CD4-positive, alpha-beta T cell treated with Interleukin-6 for 4 hours (primary cell): ENCODE measurements around the gene SNRK.
"Not testable (repeated sequence)": the region's sequence is repeated elsewhere in the genome, so short reads cannot be mapped to it uniquely, and the experiment has no call there.

Source experiments
- DNase-seq: peaks from one replicate; pipeline ENCODE4 v3.0.0-alpha.2; 2020; ENCODE audit warnings: mixed read lengths

SNRK gene

GRCh38 chr3:43348852-43349574 is 62.7 kb downstream of the SNRK start:
- no peak for DNase-seq

GRCh38 chr3:43349716-43350115 is 63.4 kb downstream of the SNRK start:
- no peak for DNase-seq

GRCh38 chr3:43353393-43353792 is 67.1 kb downstream of the SNRK start:
- DNase-seq: no peak

- DNase-seq: no peak
Measured at GRCh38 chr3:43353923-43354670, 67.8 kb downstream of the SNRK start.

GRCh38 chr3:43356033-43356432 is 69.7 kb downstream of the SNRK start:
- not testable (repeated sequence) for DNase-seq

- no peak for DNase-seq
Measured at GRCh38 chr3:43361077-43361476, 74.7 kb downstream of the SNRK start.

GRCh38 chr3:43362183-43362582 is 75.8 kb downstream of the SNRK start:
- no peak for DNase-seq

GRCh38 chr3:43362961-43363360 is 76.6 kb downstream of the SNRK start:
- no peak for DNase-seq

GRCh38 chr3:43363621-43364266 is 77.4 kb downstream of the SNRK start:
- no peak for DNase-seq

- DNase-seq: no peak
Measured at GRCh38 chr3:43364494-43364893, 78.2 kb downstream of the SNRK start.

- DNase-seq: no peak
Measured at GRCh38 chr3:43364926-43365325, 78.6 kb downstream of the SNRK start.

GRCh38 chr3:43365601-43366305 is 79.4 kb downstream of the SNRK start:
- no peak for DNase-seq

GRCh38 chr3:43366481-43366880 is 80.1 kb downstream of the SNRK start:
- no peak for DNase-seq

GRCh38 chr3:43366885-43367284 is 80.5 kb downstream of the SNRK start:
- DNase-seq: no peak

GRCh38 chr3:43369404-43370292 is 83.3 kb downstream of the SNRK start:
- no peak for DNase-seq

- DNase-seq: no peak
Measured at GRCh38 chr3:43370293-43370980, 84.1 kb downstream of the SNRK start.

GRCh38 chr3:43371494-43371893 is 85.2 kb downstream of the SNRK start:
- DNase-seq: no peak

- no peak for DNase-seq
Measured at GRCh38 chr3:43372007-43372740, 85.8 kb downstream of the SNRK start.

GRCh38 chr3:43372809-43373559 is 86.6 kb downstream of the SNRK start:
- no peak for DNase-seq

GRCh38 chr3:43373560-43373928 is 87.2 kb downstream of the SNRK start:
- no peak for DNase-seq
